GM19438 (cell line): Measurements from ENCODE around the gene SHROOM3.

ENCODE experiments used
- ATAC-seq: cut with Tn5 transposase; IDR thresholded peaks from one replicate; pipeline ENCODE4 v1.9.1; 2021; ENCODE audit warnings: low read depth; ENCODE audit not compliant: unreplicated experiment

Gene SHROOM3

GRCh38 chr4:76489686-76490161, 54.7 kb downstream of the SHROOM3 start:
- ATAC-seq: no peak

DNA sequence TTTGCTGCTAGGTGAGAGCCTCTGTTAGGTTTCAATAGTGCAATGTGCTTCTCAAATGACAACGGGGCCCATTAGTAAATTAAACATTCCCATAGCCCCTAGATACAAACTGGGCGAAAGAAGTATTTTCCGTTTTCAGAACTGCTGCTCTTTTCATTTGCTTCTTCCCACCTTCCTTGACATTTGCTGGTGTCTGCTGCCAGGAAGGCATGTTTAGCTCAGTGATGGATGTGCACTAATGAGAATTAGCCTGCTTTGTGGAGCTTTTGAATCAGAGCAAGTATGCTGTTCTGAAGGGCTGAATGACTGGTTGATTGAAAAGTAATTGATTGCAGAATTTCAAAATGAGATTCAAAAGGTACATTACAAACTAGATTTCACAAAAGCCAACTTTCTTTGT, 57.0 kb downstream of the SHROOM3 start:
- no peak for ATAC-seq

DNA sequence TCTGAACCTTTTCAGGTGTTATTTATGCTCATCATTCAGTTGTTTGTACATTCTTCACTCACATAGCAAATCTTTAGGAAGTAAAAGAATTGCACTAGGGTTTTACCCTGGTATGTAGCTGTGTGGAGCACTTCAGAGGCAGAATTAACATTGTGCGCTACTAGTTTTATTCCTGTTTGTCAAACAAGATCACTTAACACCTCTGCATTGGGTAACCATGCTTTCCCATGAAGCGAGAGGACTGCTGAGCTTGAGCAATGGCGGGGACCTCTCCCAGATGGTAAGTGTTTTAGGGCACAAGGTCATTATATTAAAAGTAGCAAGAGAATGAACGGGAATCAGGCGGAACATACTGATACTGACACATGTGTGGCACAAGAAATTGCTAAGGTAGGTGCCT, 59.2 kb downstream of the SHROOM3 start:
- ATAC-seq: no peak

GRCh38 chr4:76494871-76495590, 60.0 kb downstream of the SHROOM3 start:
- ATAC-seq: no peak

DNA sequence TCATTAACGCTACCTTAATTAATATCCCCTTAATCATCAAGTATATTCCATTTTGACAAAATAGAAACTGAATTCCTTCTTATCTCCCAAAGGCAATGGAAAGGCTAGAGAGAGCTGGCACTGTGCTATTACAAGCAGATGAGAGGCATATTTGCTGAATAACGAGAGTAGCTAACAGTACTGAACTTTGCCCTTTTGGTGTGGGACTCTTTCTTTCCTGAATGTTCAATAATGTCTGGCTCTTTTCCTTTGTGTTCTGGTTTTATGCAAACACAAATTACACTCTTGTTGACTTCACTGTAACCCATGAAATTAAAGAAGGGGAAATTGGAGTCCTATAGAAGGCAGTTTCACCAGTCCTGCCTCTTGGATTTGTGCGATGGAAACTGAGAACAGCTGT, 63.5 kb downstream of the SHROOM3 start:
- no peak for ATAC-seq

DNA sequence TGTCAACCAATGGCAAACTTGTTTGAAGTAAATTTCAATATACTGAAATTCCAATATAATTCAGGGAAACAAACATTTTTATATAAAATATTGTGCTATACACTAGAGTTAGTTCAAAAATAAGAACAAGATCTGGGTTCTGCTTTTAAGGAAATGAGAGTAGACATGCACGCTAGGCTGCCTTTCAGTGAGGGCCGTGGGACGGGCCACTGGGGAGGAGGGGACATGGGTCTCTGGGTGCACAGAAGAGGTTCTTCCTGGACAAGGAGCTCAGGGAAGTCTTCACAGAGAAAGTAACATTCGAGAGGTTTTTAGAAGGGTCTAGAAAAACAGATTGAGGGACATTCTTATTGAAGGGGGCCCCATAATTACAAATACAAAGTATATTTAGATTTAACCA, 64.4 kb downstream of the SHROOM3 start:
- no peak for ATAC-seq

GRCh38 chr4:76502886-76503285, 67.9 kb downstream of the SHROOM3 start:
- no peak for ATAC-seq

GRCh38 chr4:76504613-76505465, 69.8 kb downstream of the SHROOM3 start:
- ATAC-seq: no peak

DNA sequence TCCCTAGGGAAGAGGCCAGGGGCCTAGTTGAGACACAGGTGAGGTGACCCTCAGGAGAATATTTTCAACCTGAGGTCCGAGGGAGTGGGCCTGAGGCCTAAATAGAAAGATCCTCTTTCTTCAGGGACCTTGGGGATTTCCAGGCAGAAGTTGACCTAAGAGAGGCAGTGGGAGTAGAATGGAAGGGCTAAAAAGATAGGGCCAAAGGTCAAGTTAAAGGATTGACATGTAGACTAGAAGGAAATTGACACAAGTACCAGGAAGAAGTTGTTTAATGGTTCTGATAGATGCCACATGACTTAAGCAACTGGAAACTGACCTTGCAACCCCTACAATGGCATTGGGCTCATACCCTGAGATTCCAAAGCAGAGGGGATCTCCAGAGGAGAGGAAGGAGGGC, 76.9 kb downstream of the SHROOM3 start:
- ATAC-seq: no peak

DNA sequence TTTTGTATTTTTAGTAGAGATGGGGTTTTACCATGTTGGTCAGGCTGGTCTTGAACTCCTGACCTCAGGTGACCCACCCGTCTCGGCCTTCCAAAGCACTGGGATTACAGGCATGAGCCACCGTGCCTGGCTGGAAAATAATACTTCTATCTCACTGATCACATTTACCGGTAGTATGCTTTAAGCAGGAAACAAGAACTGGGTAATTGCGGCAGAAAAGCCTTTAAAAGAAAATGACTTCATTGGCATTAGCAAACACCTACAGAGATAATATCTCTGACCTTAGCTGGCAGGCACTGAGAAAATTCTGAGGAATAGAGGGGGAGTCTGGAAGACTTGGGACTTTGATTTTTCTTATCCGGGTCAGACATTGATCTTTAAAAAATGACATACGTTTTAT, 78.5 kb downstream of the SHROOM3 start:
- no peak for ATAC-seq

- ATAC-seq: no peak
These were observed 79.1 kb downstream of the SHROOM3 start for GRCh38 chr4:76514087-76514486.

- no peak for ATAC-seq
These were observed 81.2 kb downstream of the SHROOM3 start for GRCh38 chr4:76515975-76516843.

- ATAC-seq: no peak
These were observed 83.2 kb downstream of the SHROOM3 start for GRCh38 chr4:76518241-76518640.

- ATAC-seq: no peak
These were observed 88.6 kb downstream of the SHROOM3 start for GRCh38 chr4:76523593-76523992.

- no peak for ATAC-seq
These were observed 90.7 kb downstream of the SHROOM3 start for GRCh38 chr4:76525751-76526150.

DNA sequence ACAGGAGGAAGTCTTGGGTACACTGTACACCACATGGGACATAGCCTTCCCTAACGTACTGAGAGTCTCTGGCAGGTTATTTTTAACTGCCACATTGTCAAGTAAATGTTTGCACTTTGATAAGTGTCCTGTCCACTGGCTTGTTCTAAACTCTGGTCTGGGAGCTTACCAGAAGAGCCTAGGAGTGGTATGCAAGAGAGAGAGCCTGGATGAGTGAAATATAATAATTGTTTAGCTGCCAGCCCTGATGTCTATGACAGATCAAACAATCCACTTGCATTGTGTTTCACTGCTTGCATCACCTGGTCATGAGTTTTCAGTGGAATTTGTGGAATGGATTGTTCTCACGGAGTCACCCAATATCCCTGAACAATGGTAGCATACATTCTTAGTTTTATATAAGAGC, 91.6 kb downstream of the SHROOM3 start:
- ATAC-seq: no peak

DNA sequence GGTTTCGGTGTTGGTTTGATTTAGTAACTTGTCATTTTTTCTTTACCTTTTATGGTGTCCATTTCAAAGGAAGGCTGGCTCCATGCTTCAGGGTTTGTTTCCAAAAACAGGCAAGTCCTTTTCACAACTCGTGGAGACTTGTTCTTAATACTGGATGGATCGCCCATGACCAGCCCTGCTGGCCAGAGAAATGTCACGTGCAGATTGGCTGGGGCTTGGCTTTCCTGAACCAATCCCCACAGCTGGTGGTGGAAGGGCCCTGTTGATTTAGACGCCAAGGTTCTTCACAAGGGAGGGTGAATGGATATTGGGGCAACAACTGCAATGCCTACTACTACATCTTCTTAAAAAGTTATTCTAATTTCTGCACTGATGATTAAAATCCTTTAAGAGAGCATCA, 92.6 kb downstream of the SHROOM3 start:
- no peak for ATAC-seq

- no peak for ATAC-seq
These were observed 96.6 kb downstream of the SHROOM3 start for GRCh38 chr4:76531597-76531996.

DNA sequence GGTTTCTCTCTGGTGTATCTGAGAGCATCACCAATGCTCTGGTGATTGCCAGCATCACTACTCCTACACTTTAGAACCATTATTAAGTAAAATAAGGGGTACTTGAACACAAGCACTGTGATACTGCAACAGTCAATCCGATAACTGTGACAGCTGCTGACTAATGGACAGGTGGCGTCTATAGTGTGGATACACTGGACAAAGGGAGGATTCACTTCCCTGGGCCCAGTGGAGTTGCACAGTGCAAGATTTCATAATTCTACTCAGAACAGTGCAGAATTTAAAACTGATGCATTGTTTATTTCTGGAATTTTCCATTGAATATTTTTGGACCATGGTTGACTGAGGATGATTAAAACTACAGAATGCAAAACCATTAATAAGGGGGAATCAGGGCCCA, 97.8 kb downstream of the SHROOM3 start:
- ATAC-seq: no peak

DNA sequence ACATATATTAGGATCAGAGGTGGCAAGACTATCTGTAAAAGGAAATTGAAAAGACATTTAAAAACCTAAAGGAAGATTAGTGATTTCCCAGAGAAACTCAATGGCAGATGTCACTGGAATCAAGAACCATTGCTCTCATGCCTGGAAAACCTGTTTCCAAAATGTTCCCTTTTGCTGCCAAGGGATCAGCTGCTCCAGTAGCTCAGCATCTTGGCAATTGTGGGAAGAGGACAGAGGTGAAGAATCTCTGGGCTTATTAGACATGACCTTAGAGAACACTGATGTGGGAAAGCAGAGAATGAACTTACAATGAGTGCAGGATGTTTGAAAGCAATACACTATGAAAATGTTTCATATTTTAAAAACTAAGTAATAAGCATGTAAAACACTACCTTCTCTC, 98.3 kb downstream of the SHROOM3 start:
- no peak for ATAC-seq
